Activated gamma-delta T cell (primary cell): ENCODE data around the gene IL1RAPL2.

Source experiments
- DNase-seq: peaks from one replicate; lab custom pipeline; 2025; lab: John Stamatoyannopoulos, UW

IL1RAPL2 gene

GRCh38 chrX:105463473-105463872 is 897.5 kb downstream of the IL1RAPL2 start:
- no peak for DNase-seq

DNA sequence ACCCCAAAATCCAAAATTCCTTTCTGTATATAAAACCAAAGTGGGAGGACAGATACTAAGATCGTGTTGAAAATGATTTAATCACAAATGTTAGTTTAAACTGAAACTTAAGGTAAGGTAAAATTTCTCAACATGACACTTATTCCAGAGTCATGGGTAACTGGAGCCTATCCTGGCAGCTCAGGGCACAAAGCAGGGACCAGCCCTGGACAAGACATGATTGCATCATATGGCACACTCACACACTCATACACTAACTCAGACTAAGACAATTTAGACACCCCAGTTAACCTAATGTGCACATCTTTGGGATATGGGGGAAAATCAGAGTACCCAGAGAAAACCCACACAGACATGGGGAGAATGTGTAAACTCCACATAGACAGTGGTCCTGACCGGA is 898.6 kb downstream of the IL1RAPL2 start:
- DNase-seq: no peak

DNA sequence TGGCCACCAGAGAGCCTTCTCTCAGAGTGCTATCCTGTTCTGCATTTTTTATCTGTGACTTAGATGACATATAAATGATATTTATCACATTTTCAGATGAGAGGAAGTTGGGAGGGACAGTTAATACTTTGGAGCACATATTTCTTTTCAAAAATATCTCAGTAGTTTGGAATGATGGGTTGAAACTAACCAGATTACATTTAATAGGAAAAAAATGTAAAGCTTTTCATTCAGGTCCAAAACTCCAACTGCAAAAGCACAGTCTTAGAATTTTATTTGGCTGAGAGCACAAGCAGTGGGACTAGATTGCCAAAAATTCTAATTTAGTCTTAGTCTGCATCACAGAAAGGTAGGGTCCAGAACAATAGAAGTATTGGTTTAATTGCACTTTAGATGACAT is 902.7 kb downstream of the IL1RAPL2 start:
- no peak for DNase-seq

DNA sequence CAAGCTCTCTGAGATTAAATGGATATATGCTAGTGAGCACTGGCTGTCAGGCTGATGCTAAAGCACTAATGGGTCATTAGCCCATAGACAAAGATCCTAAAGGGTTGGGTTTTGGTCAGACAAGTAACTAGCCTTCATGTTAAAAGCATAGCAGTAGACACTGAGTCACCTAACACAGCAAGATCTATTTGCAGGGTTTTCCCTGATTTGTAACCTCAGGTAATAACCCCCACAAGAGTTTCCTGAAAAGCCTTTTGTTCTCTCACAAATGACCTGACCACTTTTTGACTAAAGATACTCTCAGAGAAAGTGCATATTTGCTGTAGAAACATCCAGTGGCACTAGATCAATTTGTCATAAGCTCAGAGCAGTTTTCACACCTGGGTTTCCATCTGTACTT is 905.6 kb downstream of the IL1RAPL2 start:
- DNase-seq: no peak

DNA sequence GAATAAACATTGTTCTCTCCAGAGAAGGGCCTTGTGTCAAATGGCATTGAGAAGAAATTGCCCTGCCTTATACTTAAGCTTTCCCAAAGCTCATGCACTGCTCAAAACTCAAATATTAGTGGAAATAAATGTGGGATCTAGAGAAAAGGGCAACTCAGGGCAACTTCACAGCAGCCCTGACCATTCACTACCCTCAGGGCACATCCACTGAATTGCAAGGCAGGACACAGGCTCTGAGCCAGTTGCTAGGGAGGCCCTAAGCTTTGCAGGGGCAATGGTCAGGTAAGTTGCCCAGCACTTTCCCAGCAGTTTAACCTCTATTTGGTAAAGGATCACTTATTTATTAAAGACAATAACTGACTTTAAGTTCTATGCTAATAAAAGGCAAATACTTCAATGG is 909.8 kb downstream of the IL1RAPL2 start:
- no peak for DNase-seq

DNA sequence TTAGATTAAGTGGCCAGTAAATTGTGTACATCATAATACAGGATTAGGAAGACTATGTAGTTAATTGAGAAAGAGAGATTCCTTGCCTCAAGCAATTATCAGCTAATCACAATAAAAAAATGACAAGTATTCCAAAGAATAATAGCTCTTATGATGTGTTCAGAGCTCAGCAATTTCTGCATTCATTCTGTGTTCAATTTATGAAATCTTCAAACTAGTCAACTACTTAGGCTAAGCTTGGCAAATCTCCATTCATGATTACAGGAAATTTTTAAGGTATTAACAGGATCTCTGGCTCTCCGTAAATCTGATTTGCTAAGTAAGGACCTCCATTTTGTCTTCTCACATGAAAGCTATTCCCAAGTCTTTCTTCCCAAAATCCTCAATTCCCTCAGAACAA is 911.4 kb downstream of the IL1RAPL2 start:
- no peak for DNase-seq

DNA sequence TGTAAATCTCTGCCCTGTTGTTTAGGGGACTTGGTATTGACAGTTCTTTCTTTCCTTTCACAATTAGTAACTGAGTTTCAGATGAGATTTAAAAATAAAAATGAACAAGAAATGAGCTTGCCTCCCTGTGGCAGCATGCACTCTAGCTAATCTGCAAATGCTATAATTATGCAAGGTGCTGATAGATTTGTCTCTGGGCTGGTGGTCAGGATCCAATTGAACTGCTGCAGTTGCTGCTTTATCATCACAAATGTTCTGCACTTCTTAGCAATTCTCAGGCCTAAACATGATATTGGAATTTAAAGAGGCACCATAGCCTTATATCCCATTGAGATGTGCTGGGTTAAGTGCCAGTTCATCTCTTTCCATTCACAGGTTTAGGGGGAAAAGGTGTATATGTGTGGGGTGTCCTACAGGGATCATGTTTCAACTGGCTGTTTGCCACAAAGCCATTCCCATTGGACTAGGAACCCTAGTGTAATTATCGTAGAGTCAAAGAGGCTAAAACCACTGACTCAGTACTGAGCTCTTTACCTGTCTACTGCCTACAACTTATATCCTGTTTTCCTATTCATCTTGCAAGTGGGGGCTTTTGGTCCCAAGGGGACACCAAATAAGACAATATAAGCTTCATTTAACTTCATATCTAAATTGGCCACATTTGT is 914.8 kb downstream of the IL1RAPL2 start:
- DNase-seq: no peak

GRCh38 chrX:105483011-105483410 is 917.0 kb downstream of the IL1RAPL2 start:
- DNase-seq: no peak

GRCh38 chrX:105488716-105489115 is 922.7 kb downstream of the IL1RAPL2 start:
- DNase-seq: no peak

DNA sequence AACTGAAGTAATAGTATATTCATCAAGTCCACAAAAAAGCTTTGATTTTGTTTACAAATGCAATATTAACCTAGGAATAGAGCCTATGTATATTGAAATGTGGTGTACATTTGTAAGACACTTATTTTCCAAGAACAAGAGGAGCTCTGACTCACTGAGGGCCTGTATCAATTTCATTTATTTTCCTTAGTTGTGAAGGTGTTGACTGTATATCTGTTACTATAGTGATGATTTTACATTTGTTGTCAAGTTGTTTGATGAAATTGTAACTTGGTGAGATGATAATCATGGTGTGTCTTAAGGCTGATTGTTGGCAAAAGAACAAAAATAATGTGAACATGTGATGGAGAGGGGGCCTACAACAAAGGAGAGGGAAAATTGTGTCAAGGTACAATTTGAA is 929.4 kb downstream of the IL1RAPL2 start:
- no peak for DNase-seq

DNA sequence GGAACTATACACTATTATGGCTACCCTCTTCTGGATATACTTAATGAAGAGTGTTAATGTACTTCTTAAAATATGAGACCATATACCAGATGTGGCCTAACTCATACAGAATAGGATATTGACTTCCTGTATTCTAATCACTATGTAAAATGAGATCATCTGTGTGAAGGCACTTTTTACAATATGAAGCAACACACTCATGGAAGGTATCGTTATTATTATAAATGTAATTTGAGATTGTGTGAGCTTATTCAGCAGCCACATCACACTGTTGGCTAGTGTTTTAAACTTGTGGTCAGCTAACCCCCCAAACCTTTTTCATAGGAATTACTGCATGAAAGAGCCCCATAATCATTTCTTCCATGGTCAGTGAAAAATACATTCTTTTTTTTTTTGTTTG is 936.3 kb downstream of the IL1RAPL2 start:
- no peak for DNase-seq

DNA sequence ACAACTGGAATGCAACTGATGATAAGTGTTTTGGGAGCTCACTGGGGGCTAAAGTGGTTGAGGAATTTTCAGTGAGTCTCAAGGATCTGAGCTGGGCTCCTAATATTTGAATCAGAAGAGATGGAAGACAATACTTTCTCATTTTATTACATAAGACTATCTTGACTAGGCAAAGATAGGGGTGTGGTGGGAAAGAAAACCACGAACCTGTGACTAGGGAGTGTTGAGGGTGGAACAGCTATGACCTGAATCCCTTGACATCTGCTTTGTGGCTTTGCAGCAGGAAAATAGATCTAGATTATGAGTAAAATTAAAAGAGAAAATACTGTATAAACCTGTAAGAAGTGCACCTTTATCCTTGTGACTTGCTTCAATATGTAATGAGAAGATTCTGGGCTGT is 949.6 kb downstream of the IL1RAPL2 start:
- no peak for DNase-seq

DNA sequence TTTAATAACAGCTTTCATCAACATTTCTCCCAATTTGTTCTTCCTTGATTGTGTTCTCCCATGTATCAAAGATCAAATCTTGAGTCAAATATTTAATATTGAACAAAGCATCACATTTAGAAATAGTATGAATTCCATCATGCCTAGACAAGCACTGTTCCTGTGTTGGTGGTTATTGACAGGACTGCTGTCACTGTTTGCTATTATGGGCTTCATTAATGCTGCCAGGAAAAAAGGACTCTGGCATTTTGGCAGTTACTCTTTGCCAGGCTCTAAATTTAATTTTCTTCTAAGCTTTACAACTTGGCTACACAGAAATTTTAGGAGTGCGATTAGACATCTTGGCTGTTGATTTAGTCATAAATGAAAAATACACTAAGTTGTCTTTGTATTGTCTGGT is 960.4 kb downstream of the IL1RAPL2 start:
- DNase-seq: no peak

GRCh38 chrX:105527759-105528158 is 961.8 kb downstream of the IL1RAPL2 start:
- no peak for DNase-seq

- no peak for DNase-seq
Observed at GRCh38 chrX:105533951-105534350, 968.0 kb downstream of the IL1RAPL2 start.

GRCh38 chrX:105543283-105543682 is 977.3 kb downstream of the IL1RAPL2 start:
- no peak for DNase-seq

DNA sequence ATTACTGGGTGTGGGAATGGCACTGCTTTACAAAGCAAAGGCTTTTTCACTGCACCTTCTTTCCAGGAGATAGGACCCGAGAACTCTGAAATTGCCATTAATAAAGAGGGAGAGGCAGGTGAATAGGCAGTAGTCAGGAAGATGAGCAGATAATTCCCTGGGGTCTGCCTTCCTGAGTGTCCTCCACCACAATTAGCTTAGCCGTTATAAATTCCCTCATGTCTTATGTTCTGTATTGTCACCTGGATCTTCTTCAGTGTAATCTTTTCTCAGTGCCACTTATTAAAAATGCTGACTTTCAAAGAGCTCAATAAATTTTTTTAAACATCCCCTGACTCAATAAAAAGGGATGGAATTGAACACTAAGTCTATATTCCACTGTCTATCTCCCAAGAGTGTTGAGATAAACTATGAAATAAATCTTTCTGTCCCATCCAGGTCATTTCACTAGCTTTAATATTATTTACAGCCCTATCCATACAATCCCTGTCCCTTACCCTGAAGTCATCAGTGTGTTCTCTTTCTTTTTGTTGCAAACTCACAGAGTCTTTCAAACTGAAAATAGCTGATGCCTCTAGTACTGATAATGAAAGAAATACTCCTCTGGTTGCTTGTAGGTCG is 984.2 kb downstream of the IL1RAPL2 start:
- DNase-seq: no peak

- DNase-seq: no peak
Observed at GRCh38 chrX:105552395-105552794, 986.4 kb downstream of the IL1RAPL2 start.

- DNase-seq: no peak
Observed at GRCh38 chrX:105553118-105553517, 987.1 kb downstream of the IL1RAPL2 start.

DNA sequence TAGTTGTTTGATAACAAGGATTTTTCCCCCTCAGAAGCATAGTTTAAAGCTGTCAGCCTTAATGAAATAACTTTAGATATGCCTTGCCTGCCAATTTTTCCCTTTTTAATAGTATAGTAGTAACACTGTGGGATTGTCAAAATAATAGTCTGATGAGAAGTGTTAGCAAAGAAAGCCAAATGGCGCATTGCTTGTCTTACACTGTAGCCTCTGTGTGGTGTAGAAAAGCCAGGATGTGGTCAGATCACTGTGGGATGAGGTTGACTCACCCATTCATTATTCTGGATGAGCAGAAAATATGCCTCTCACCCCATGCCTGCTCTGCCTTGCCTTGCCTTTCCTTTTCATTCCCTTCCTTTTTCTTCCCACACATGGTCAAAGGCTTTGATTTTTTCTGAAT is 998.5 kb downstream of the IL1RAPL2 start:
- DNase-seq: no peak

DNA sequence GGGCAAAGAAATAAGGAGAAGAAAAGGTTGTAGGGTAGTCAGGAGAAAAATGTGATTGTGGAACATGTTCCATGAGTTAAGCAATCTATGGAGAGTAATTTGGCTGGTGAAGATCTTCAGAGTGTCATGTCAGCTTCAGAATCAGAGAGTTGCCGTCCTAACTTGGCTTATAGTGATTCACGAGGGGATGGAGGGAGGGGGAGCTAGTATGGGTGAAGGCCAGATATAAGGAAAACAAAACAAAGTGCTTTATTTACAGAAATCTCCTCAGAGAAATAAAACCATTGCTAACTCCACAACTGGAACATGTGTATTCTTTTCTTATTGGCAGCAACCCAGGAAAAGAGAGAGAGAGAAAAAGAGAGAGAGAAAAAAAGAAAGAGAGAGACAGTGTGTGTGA is 999.9 kb downstream of the IL1RAPL2 start:
- DNase-seq: no peak

GRCh38 chrX:105567082-105567481 is 1001.1 kb downstream of the IL1RAPL2 start:
- no peak for DNase-seq

DNA sequence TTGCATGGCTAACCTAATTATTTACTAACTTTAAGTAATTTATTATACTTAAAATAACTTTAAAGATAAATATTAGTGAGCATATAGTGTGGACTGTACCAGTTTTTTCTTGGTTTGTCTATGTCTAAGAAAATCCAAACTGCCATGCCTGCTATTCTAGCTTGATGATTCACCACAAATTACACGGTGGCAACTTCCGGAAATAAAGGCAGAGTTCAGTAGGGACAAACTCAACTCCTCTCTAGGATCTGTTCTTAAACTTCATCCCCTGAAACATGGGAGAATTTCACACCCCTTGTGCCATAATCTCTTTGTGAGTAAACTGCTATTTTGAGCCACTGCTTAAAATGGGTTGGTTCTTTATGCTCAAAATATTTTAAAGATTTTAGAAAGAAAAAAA is 1042.7 kb downstream of the IL1RAPL2 start:
- no peak for DNase-seq

- no peak for DNase-seq
Observed at GRCh38 chrX:105609530-105609929, 1043.5 kb downstream of the IL1RAPL2 start.
